HG03342 (cell line): ENCODE results near the gene METTL1.
"Not testable (repeated sequence)": the region's sequence is repeated elsewhere in the genome, so short reads cannot be mapped to it uniquely, and the experiment has no call there.

Experiments
- ATAC-seq: cut with Tn5 transposase; IDR thresholded peaks from one replicate; pipeline ENCODE4 v1.9.1; 2021; ENCODE audit warnings: mild to moderate bottlenecking, moderate library complexity; ENCODE audit not compliant: unreplicated experiment

METTL1 gene

DNA sequence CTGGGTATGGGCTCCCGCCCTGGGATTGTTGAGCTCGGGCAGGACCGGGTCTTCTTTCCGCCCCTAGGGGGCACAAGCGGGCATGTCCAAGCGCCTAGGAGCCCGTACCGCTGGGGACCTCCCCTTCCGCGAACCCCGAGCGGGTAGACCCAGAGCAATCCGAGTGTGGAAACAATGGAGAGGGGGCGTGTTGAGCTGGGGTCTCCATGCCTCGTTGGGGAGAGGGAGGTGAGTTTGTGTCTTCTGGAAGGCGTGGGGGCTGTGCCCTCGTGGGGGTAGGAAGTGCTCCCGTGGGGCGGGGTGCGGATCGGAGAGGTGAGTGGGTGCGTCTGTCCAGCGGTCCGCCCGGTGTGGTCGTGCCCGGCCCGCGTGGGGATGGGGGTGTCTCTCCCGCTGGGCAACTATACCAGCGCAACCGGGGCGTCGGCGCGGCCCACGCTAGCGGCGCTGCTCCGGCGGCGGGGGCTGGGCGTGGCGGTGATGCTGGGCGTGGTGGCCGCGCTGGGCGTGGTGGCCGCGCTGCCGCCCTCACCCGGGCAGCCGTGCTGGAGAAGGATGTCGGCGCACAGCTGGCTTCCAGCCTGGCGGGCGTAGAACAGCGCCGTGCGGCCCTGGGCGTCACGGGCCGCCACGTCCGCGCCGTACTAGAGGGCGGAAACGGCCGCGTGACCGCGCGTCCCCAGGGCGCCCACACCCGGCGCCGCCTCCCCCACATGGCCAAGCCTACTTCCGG lies 45.6 kb downstream of the METTL1 start:
- no peak for ATAC-seq

DNA sequence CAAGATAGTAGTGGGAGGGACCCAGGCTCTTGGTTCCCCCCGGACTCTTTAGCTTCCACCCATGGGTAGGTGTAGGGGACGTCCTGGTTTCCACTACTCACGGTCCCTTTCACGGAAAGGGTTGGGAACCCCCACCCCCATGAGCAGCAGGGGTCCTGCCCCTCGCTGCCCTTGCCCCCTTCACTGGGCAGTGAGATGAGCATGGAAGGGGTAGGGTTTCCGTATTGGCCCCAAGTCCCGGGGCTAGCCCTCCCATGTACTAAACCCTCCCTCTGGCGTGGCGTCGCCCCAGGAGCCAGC lies 46.1 kb downstream of the METTL1 start:
- ATAC-seq = no peak

DNA sequence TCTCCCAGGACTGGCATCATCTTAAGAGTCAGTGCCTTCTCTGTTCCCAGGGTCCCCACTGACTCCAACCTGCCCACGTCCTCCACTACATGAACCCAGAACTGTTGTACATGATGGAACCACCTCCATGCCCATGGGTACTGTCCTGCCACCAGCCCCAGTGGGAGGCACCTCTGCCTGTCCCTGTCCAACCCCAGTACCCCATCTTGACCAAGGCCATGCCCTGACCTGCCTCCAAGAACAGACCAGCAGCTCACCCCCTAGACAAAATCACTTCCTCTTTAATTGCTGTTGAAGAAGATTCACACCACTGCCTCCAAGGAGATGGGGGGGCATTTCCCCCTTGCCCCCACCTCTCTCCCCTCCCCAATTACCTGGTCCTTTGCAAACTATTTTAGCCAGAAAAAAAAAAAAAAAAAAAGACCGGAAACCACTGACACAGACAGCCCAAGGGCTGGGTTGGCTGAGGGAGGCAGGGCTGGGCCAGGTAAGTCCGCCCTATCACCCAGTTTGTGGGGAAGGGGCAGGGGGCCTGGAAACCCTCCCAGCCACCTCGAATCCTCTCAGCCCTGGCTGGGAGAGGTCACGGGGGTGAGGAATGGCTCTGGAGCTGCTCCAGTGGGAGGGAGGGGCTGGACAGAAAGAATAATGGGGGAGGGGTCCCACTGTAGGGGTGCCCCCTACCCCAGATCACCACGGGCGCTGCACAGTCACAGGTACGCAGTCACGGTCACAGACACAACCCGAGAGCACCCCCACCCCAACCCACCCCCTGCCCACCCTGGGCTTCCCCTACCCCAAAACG lies 46.8 kb downstream of the METTL1 start:
- no peak for ATAC-seq

DNA sequence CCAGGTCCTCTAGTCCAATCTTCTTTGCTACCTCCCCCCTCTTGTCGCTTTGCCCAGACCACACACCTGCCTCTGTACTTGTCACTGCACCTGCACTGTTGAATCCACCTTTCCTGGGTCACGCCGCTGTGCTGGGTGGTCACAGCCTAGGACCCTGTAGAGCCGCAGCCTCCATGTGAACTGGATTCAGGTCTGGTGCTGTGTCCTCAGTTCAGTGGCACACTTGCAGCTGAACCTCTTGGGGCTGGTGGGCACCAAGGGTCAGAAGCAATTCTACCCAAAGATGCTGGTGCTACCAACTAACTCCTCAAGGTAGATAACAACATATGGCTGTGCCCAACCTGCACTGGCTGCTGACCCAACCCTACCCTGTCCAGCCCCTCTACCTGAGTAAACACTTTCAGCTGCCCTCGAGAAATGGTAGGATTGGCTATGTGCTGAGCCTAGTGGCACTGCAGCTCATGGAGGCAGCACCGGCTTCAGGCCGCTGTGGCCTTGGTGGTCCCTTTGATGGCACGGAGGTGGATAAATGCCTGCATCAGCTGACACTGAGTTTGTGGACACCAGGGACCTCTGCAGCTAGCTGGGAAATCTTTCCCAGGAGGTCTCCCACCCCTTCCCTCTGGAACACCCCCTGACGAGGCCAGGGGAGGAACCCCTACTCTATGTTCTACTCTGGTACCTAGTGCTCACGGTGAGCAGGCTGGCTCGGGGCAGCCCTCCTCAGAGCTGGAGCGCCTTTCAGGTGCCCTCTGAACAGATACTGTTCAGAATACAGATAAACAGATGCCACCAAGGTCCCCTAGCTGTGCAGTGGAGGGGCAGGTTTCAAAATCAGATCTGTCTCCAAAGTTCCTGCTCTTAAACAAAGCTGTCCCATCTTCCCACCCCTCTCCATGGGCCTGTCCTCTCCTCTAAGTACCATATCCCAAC lies 47.6 kb downstream of the METTL1 start:
- ATAC-seq = no peak

DNA sequence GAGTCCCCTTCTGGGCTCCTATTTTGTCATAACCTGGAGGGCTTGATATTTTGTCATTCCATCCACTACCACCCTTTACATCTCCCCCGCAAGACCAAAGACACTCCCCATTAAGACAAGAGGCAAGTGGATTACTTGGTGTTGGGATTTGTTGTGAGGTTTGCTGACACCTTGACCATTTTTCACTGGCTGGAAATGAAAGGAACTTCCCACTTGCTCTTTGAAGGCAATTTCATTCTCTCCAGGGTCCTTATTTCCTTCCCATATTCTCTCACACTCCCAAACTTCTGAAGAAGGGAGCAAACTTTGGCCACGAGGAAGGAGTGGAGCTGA lies 48.3 kb downstream of the METTL1 start:
- no peak for ATAC-seq

DNA sequence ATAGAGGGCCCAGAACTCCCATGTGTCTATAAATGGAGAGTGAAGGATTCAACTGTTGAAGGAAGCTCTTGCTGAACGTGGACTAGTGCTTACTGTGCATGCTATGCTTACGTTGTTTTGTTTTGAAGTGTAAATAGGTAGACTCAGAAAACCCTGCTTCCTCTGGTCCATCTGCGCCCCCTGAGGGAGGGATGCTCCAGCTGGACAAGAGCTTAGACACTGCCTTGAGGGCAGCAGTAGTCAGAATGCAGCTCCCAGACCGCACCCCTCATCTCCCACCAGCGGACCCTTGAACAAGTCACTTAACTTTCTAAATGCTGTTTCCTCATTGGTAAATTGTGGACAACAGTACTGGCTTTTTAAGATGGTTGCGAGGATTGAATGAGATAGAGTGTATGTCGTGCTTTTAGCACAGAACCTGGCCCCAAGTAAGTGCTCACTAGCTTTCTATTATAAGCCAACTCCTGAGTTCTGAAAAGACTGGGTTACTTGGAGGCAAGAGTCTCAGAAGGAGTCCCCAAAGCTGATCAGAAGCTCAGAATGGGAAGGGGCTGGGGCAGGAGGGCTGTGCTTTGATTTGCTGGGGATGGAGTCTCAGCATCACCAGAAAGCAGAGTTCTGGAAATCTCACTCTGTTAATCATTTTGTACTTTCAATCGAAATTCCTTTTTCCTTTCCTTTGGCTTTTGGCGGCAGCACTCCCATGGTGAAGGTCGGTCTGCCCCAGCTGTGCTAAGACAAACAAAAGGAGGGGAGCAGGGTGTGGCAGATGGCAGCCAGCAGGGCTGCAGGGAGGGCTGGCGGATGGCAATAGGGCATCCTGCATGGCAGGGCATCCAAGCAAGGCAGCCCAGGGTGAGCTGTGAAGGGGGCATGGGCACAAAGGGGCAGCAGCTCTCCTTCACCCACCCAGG lies 48.9 kb downstream of the METTL1 start:
- ATAC-seq = no peak

DNA sequence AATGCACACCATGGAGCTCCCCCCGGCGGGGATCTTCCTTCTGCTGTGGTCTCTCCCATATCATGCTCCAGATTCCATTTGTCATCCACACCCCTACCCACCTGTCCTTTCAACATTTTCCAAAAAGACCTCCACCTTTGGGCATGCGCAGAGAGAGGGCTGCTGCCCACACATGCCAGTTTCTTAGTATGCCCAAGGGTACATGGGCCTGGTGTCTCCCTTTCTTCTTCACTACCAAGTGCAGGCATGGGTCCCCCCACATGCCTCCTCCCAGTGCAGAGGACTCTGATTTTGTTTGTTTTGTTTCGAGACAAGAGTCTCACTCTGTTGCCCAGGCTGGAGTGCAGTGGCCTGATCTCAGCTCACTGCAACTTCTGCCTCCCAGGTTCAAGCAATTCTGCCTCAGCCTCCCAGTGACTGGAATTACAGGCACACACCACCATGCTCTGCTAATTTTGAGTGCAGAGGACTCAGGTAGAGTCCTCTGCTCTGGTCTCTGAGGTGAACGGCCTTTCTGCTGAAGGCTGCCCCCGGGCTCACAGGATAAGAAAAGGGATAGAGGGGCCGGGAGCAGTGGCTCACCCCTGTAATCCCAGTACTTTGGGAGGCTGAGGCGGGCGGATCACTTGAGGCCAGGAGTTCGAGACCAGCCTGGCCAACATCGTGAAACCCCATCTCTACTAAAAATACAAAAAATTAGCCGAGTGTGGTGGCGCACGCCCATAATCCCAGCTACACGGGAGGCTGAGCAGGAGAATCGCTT lies 49.9 kb downstream of the METTL1 start:
- not testable (repeated sequence) for ATAC-seq

DNA sequence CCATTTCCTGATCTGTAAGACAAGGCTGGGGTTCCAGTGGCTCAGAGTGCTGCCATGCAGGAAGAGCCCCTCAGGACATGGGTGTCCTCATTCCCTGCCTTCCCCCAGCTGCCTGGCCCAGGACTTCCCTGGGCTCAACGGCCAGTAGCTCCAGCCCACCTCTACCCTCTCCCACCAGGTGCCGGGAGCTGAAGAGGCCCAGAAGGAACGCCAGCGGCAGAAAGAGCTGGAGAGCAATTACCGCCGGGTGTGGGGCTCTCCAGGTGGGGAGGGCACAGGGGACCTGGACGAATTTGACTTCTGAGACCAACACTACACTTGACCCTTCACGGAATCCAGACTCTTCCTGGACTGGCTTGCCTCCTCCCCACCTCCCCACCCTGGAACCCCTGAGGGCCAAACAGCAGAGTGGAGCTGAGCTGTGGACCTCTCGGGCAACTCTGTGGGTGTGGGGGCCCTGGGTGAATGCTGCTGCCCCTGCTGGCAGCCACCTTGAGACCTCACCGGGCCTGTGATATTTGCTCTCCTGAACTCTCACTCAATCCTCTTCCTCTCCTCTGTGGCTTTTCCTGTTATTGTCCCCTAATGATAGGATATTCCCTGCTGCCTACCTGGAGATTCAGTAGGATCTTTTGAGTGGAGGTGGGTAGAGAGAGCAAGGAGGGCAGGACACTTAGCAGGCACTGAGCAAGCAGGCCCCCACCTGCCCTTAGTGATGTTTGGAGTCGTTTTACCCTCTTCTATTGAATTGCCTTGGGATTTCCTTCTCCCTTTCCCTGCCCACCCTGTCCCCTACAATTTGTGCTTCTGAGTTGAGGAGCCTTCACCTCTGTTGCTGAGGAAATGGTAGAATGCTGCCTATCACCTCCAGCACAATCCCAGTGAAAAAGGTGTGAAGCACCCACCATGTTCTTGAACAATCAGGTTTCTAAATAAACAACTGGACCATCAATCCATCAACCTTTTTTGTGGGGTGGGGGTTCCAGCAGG lies 51.0 kb downstream of the METTL1 start:
- ATAC-seq = no peak

DNA sequence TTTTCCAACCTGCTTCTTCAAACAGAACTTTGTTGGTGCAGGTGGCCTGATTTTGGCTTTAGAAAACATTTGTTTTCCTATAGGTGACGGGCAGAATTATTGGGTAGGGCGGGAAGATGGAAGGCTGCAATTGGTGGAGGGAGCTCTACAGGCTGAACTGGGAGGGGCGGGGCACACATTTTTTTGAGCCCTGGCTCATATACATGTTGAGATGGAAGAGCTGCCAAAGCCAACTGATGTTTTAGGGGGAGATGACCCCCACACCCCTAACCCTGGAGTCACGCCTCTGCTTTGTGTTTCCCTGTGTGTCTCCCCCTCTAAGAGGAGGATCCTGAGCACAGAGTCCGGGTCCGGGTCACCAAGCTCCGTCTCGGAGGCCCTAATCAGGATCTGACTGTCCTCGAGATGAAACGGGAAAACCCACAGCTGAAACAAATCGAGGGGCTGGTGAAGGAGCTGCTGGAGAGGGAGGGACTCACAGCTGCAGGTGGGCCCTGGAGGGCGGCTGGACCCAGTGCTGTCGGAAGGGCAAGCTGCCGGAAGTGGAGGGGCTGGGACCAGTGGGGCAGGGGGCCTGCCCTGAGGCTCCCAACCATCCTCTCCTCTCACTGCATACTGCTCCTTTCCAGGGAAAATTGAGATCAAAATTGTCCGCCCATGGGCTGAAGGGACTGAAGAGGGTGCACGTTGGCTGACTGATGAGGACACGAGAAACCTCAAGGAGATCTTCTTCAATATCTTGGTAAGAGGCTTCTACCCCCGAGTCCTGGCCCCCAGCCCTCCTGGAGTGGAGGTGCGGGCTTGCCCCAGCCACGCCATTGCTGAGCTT lies 51.9 kb downstream of the METTL1 start:
- ATAC-seq = no peak

DNA sequence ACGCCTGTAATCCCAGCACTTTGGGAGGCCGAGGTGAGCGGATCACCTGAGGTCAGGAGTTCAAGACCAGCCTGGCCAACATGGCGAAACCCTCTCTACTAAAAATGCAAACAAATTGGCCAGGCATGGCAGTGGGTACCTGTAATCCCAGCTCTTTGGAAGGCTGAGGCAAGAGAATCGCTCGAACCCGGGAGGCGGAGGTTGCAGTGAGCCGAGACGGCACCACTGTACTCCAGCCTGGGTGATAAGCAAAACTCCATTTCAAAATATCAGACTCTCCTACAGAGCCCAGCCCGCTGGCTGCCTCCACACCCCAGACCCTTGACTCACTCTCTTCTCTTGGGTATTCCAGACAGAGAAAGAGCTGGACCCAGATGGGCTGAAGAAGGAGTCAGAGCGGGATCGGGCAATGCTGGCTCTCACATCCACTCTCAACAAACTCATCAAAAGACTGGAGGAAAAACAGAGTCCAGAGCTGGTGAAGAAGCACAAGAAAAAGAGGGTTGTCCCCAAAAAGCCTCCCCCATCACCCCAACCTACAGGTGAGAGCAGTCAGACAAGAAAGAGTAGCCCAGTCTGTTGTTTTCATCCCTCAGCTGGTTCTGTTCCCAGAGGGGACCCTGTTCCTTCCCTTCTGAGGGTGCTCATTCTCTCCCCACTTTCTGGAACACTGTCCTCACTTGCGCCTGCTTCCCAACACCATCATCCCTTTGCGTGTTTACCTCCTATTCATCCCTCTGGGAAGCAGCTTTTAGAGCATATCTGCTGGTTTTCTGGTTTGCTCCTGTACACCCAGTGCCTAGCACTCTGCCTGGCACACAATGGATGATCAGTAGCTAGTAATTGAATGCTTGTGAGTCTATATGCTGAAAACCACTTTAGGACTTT lies 53.0 kb downstream of the METTL1 start:
- ATAC-seq = no peak
